Measurements from ENCODE around the gene ATP9B. TPM values are rescaled to one million over a fixed set of nuclear protein-coding genes. Genes with fewer than 3 reads are reported as not detected.
"Not testable (repeated sequence)": the region's sequence is repeated elsewhere in the genome, so short reads cannot be mapped to it uniquely, and the experiment has no call there.

The ATP9B gene
- total RNA-seq, 1 donor from 2014 or later = 37.3 TPM

DNA sequence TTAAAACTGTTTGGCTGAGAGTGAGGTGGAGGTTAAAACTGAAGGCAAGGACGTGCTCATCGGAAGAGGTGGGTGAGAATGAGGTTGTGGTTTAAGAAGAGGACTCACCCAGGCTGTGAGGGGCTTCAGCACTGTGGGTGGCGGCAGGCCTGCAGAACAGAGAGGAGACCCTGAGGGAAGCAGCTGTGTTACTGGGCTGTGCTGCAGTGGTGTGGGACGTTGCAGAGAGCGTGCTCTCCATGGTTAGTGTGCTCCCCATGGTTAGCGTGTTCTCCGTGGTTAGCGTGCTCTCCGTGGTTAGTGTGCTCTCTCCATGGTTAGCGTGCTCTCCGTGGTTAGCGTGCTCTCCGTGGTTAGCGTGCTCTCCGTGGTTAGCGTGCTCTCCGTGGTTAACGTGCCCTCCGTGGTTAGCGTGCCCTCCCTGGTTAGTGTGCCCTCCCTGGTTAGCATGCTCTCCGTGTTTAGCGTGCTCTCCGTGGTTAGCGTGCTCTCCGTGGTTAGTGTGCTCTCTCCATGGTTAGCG, 258.1 kb downstream of the ATP9B start:
- no peak for TF ChIP-seq CTCF (IDR thresholded peaks at IDR 0.05; ENCODE audit: unreplicated experiment)
- Mint-ChIP-seq H3K36me3 (ENCODE audit: low read depth, unreplicated experiment) (peaks cover 28% of the 10 kb centered on the region), H3K4me3 (ENCODE audit: unreplicated experiment) (no peak overlapping the region), H3K27me3 (ENCODE audit: unreplicated experiment) (peaks cover 13% of the 10 kb centered on the region), H3K4me1 (ENCODE audit: unreplicated experiment) (peaks cover 6% of the 10 kb centered on the region), H3K27ac (ENCODE audit: unreplicated experiment) (no peak overlapping the region), H3K9me3 (ENCODE audit: unreplicated experiment) (no peaks in the 10 kb centered on the region)
- no peak for DNase-seq (ENCODE audit: low spot score)

DNA sequence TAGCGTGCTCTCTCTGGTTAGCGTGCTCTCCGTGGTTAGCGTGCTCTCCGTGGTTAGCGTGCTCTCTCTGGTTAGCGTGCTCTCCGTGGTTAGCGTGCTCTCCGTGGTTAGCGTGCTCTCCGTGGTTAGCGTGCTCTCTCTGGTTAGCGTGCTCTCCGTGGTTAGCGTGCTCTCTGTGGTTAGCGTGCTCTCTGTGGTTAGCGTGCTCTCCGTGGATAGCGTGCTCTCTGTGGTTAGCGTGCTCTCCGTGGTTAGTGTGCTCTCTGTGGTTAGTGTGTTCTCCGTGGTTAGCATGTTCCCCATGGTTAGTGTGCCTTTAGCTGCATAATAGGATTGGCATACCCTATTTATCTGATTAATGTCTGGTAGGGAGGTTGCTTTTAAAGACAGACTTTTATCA, 258.7 kb downstream of the ATP9B start:
- not testable (repeated sequence) for H3K4me1 Mint-ChIP-seq (ENCODE audit: unreplicated experiment); DNase-seq (ENCODE audit: low spot score); H3K9me3 Mint-ChIP-seq (ENCODE audit: unreplicated experiment)
- Mint-ChIP-seq H3K4me3 (ENCODE audit: unreplicated experiment) (peak overlapping the region; percentile 48), H3K27me3 (ENCODE audit: unreplicated experiment) (peaks cover 14% of the 10 kb centered on the region), H3K36me3 (ENCODE audit: low read depth, unreplicated experiment) (peaks cover 31% of the 10 kb centered on the region), H3K27ac (ENCODE audit: unreplicated experiment) (peak overlapping the region; percentile 74)

GRCh38 chr18:79328887-79329286, 259.7 kb downstream of the ATP9B start:
- no peak overlapping the region for H3K27ac Mint-ChIP-seq (ENCODE audit: unreplicated experiment)
- no peak for TF ChIP-seq CTCF (IDR thresholded peaks at IDR 0.05; ENCODE audit: unreplicated experiment)
- peaks cover 13% of the 10 kb centered on the region for H3K27me3 Mint-ChIP-seq (ENCODE audit: unreplicated experiment)
- peaks cover 6% of the 10 kb centered on the region for H3K4me1 Mint-ChIP-seq (ENCODE audit: unreplicated experiment)
- DNase-seq (ENCODE audit: low spot score) = no peak
- H3K36me3 Mint-ChIP-seq (ENCODE audit: low read depth, unreplicated experiment) = peaks cover 27% of the 10 kb centered on the region
- no peak overlapping the region for H3K4me3 Mint-ChIP-seq (ENCODE audit: unreplicated experiment)
- no peaks in the 10 kb centered on the region for H3K9me3 Mint-ChIP-seq (ENCODE audit: unreplicated experiment)

DNA sequence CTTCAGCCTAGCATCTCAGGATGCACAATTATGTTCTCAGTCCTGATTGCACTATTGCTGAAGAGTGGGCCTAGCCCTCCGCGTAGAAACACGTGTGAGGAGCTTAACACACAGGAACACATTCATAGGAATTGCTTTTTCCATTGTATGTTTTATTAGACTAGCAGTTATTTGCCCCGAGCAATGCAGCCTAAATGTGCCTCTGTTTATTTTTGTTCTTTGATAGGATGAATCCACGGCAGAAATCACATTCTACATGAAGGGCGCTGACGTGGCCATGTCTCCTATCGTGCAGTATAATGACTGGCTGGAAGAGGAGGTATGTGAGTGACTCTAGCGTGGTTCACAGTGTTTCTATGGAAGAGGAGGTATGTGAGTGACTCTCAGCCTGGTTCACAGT, 260.6 kb downstream of the ATP9B start:
- H3K36me3 Mint-ChIP-seq (ENCODE audit: low read depth, unreplicated experiment) = peaks cover 27% of the 10 kb centered on the region
- H3K27ac Mint-ChIP-seq (ENCODE audit: unreplicated experiment) = peak overlapping the region; percentile 32
- DNase-seq (ENCODE audit: low spot score) = no peak
- TF ChIP-seq CTCF (IDR thresholded peaks at IDR 0.05; ENCODE audit: unreplicated experiment) = no peak
- H3K27me3 Mint-ChIP-seq (ENCODE audit: unreplicated experiment) = peaks cover 15% of the 10 kb centered on the region
- H3K4me3 Mint-ChIP-seq (ENCODE audit: unreplicated experiment) = no peak overlapping the region
- no peaks in the 10 kb centered on the region for H3K9me3 Mint-ChIP-seq (ENCODE audit: unreplicated experiment)
- H3K4me1 Mint-ChIP-seq (ENCODE audit: unreplicated experiment) = peaks cover 6% of the 10 kb centered on the region

- peaks cover 22% of the 10 kb centered on the region for H3K36me3 Mint-ChIP-seq (ENCODE audit: low read depth, unreplicated experiment)
- H3K9me3 Mint-ChIP-seq (ENCODE audit: unreplicated experiment) = no peaks in the 10 kb centered on the region
- no peak overlapping the region for H3K4me3 Mint-ChIP-seq (ENCODE audit: unreplicated experiment)
- TF ChIP-seq CTCF (IDR thresholded peaks at IDR 0.05; ENCODE audit: unreplicated experiment) = no peak
- no peak for DNase-seq (ENCODE audit: low spot score)
- peaks cover 28% of the 10 kb centered on the region for H3K4me1 Mint-ChIP-seq (ENCODE audit: unreplicated experiment)
- H3K27me3 Mint-ChIP-seq (ENCODE audit: unreplicated experiment) = peaks cover 9% of the 10 kb centered on the region
- H3K27ac Mint-ChIP-seq (ENCODE audit: unreplicated experiment) = no peak overlapping the region
These were observed 263.5 kb downstream of the ATP9B start for GRCh38 chr18:79332646-79333045.

Measured in endothelial cell (in vitro differentiated cells).